HG03354 (cell line): ENCODE measurements around the gene FALEC.

Experiments used
- ATAC-seq: cut with Tn5 transposase; IDR thresholded peaks from one replicate; pipeline ENCODE4 v1.9.1; 2021; ENCODE audit warnings: mild to moderate bottlenecking; ENCODE audit not compliant: unreplicated experiment, poor library complexity, severe bottlenecking

The FALEC gene

GRCh38 chr1:150515328-150516049 is at the start of gene FALEC:
Gene FALEC, plus strand, starts transcription at chr1:150515752.
- peak; percentile 95 for ATAC-seq

GRCh38 chr1:150466964-150467363 is 48.6 kb upstream of the FALEC start:
- ATAC-seq: no peak

GRCh38 chr1:150469291-150469690 is 46.3 kb upstream of the FALEC start:
- ATAC-seq: no peak

GRCh38 chr1:150472601-150473200 is 42.9 kb upstream of the FALEC start:
- ATAC-seq: no peak

GRCh38 chr1:150473659-150474058 is 41.9 kb upstream of the FALEC start:
- ATAC-seq: no peak

- ATAC-seq: no peak
Measured at GRCh38 chr1:150474869-150475268, 40.7 kb upstream of the FALEC start.

- no peak for ATAC-seq
Measured at GRCh38 chr1:150476754-150477153, 38.8 kb upstream of the FALEC start.

- no peak for ATAC-seq
Measured at GRCh38 chr1:150477320-150477719, 38.2 kb upstream of the FALEC start.

GRCh38 chr1:150477733-150478132 is 37.8 kb upstream of the FALEC start:
- no peak for ATAC-seq

- ATAC-seq: no peak
Measured at GRCh38 chr1:150479370-150479769, 36.2 kb upstream of the FALEC start.

- no peak for ATAC-seq
Measured at GRCh38 chr1:150479927-150480352, 35.6 kb upstream of the FALEC start.

- ATAC-seq: no peak
Measured at GRCh38 chr1:150484431-150484830, 31.1 kb upstream of the FALEC start.

GRCh38 chr1:150484861-150485260 is 30.7 kb upstream of the FALEC start:
- no peak for ATAC-seq

GRCh38 chr1:150486966-150487762 is 28.4 kb upstream of the FALEC start, which contains the start of gene TARS2:
Gene TARS2, plus strand, starts transcription at chr1:150487419. Its CDS starts 32 bp downstream, at chr1:150487451.
- peak; percentile 99 for ATAC-seq

GRCh38 chr1:150487763-150488115 is 27.8 kb upstream of the FALEC start:
- no peak for ATAC-seq

- ATAC-seq: no peak
Measured at GRCh38 chr1:150493175-150493574, 22.4 kb upstream of the FALEC start.

- ATAC-seq: no peak
Measured at GRCh38 chr1:150498342-150498741, 17.2 kb upstream of the FALEC start.

GRCh38 chr1:150505431-150505830 is 10.1 kb upstream of the FALEC start:
- ATAC-seq: no peak

GRCh38 chr1:150507912-150508864 is 7.4 kb upstream of the FALEC start, which contains the start of gene ECM1:
Gene ECM1, plus strand, starts transcription at chr1:150508109. Its CDS starts 101 bp downstream, at chr1:150508210.
- no peak for ATAC-seq
